PC-9 (cell line): ENCODE data around the gene KIDINS220. TPM values are rescaled to one million over a fixed set of nuclear protein-coding genes. Genes with fewer than 3 reads are reported as not detected.

ENCODE experiments used
- Bru-seq: library from RNA; stranded (reverse); fragments of 400-500 nt; gene quantifications from one replicate; lab custom pipeline; 2021; lab: Mats Ljungman, UMichigan
- BruChase-seq, 2 experiments: library from RNA; stranded (reverse); fragments of 400-500 nt; gene quantifications; one replicate each; lab custom pipeline; 2021; lab: Mats Ljungman, UMichigan
- BruUV-seq: library from RNA; stranded (reverse); fragments of 400-500 nt; replicated peaks from 2 replicates; lab custom pipeline; 2021; lab: Mats Ljungman, UMichigan
- CTCF ChIA-PET: fragments of 300-600 bp; sonication (Branson Sonifier 250); formaldehyde crosslinking; loops from one replicate; lab custom pipeline; 2022; ENCODE audit warnings: antibody characterized with exemption; lab: Charles Lee
- POLR2A ChIA-PET: fragments of 300-600 bp; sonication (Branson Sonifier 250); formaldehyde crosslinking; loops from one replicate; lab custom pipeline; 2022; ENCODE audit warnings: antibody characterized with exemption; ENCODE audit not compliant: unreplicated experiment; lab: Charles Lee
- DNase-seq, 2 experiments: peaks; one replicate each; pipeline versions ENCODE4 v3.0.0 to v3.0.0-alpha.2; 2015 to 2022; ENCODE audit warnings: mixed read lengths in 1 of 2
- H2AFZ ChIP-seq: fragments of 200-600 bp; sonication (generic); 2 replicates; pipeline ENCODE4 v1.8.1; 2017; ENCODE audit warnings: antibody characterized with exemption
- H3F3A ChIP-seq: fragments of 200-600 bp; sonication (generic); 2 replicates; pipeline ENCODE4 v1.8.1; 2017; ENCODE audit warnings: antibody characterized with exemption, mild to moderate bottlenecking, low read depth; ENCODE audit not compliant: insufficient read depth
- H3K27ac ChIP-seq: fragments of 200-600 bp; sonication (generic); 2 replicates; pipeline ENCODE4 v1.6.1; 2016; ENCODE audit warnings: mixed run types
- H3K27me3 ChIP-seq: fragments of 200-600 bp; sonication (generic); 2 replicates; pipeline ENCODE4 v1.6.1; 2016; ENCODE audit warnings: low read depth, mixed run types; ENCODE audit not compliant: insufficient read depth
- H3K36me3 ChIP-seq: fragments of 200-600 bp; sonication (generic); 2 replicates; pipeline ENCODE4 v1.6.1; 2016; ENCODE audit warnings: low read depth, mixed run types
- H3K4me1 ChIP-seq: fragments of 200-600 bp; sonication (generic); replicated peaks from 2 replicates; pipeline ENCODE4 v1.6.1; 2016; ENCODE audit warnings: mixed run types; ENCODE audit not compliant: insufficient read depth
- H3K4me2 ChIP-seq: fragments of 200-600 bp; sonication (generic); 2 replicates; pipeline ENCODE4 v1.6.1; 2017; ENCODE audit warnings: mixed run types
- H3K4me3 ChIP-seq: fragments of 200-600 bp; sonication (generic); 2 replicates; pipeline ENCODE4 v1.6.1; 2016; ENCODE audit warnings: mixed run types
- H3K79me2 ChIP-seq: fragments of 200-600 bp; sonication (generic); 2 replicates; pipeline ENCODE4 v1.6.1; 2017; ENCODE audit warnings: low read depth, mixed run types
- H3K9me2 ChIP-seq: fragments of 200-600 bp; sonication (generic); 2 replicates; pipeline ENCODE4 v1.8.1; 2017; ENCODE audit warnings: mild to moderate bottlenecking; ENCODE audit not compliant: insufficient read depth
- H3K9me3 ChIP-seq: fragments of 200-600 bp; sonication (generic); 2 replicates; pipeline ENCODE4 v1.8.1; 2016; ENCODE audit warnings: low read depth; ENCODE audit not compliant: insufficient read depth
- H4K20me1 ChIP-seq: fragments of 200-600 bp; sonication (generic); 2 replicates; pipeline ENCODE4 v1.8.1; 2017; ENCODE audit not compliant: insufficient read depth
- CTCF ChIP-seq: fragments of 200-600 bp; sonication (generic); conservative IDR thresholded peaks from 2 replicates; pipeline ENCODE4 v1.6.1; 2017; ENCODE audit warnings: mixed run types, antibody characterized with exemption, mild to moderate bottlenecking, moderate library complexity
- EZH2 ChIP-seq: fragments of 200-600 bp; sonication (generic); IDR thresholded peaks from 2 replicates; pipeline ENCODE4 v1.8.0; 2017; ENCODE audit warnings: antibody characterized with exemption, low read depth
- intact Hi-C: fragments of 100-400 bp; cut with micrococcal nuclease; formaldehyde crosslinking; loops from one replicate; pipeline ENCODE4 v1.10.0; 2022; ENCODE audit not compliant: unreplicated experiment
- long read RNA-seq: library from polyadenylated mRNA; stranded (forward); transcript quantifications from one replicate; pipeline ENCODE4 v2.0.0, GENCODE V29; 2022
- total RNA-seq: library from RNA; stranded (reverse); gene quantifications from 2 replicates; pipeline ENCODE4 v1.2.3, GENCODE V29; 2021

The KIDINS220 gene
- total RNA-seq (11.0 and 13.9 TPM in 2 replicates), Bru-seq, nascent RNA (percentile 61 among the genes with signal in this experiment), BruChase-seq, experiment 1, labeled RNA remaining after a 2-hour chase (percentile 63 among the genes with signal in this experiment), BruChase-seq, experiment 2, labeled RNA remaining after a 6-hour chase (percentile 66 among the genes with signal in this experiment)
- long read RNA-seq, partial matches to known transcripts: 4 of 11 reads
- long read RNA-seq, other reads (novel, unspliced or antisense): 7 of 11 reads

GRCh38 chr2:8836971-8837794, at the start of gene KIDINS220:
TSS of gene KIDINS220 (minus strand) at chr2:8837613. CDS start at chr2:8827093, 10,520 bp downstream.
- Histone ChIP-seq H3K4me3 (peak within 1 kb of the TSS; percentile 94), H3K9me3 (no peaks in the 10 kb centered on the region), H4K20me1 (no peaks in the 10 kb centered on the region), H3K27me3 (no peaks in the 10 kb centered on the region), H3K9me2 (no peaks in the 10 kb centered on the region), H3K4me1 (peaks cover 13% of the 10 kb centered on the region), H2AFZ (peak within 1 kb of the TSS; percentile 96), H3K79me2 (peaks cover 9% of the 10 kb centered on the region; the same call in 1 of the 2 replicates), H3K36me3 (no peaks in the 10 kb centered on the region), H3K27ac (no peak within 1 kb of the TSS), H3F3A (no peaks in the 10 kb centered on the region; the same call in 1 of the 2 replicates), H3K4me2 (peak within 1 kb of the TSS; percentile 93)
- BruUV-seq: no TSS peak
- POLR2A ChIA-PET: no interaction called here
- DNase-seq: peak; percentile 65 to 77
- CTCF ChIA-PET: no interaction called here
- intact Hi-C loops: no loop called here
- no peak for TF ChIP-seq EZH2
- no peak for TF ChIP-seq CTCF

- H3K27ac ChIP-seq: no peak overlapping the region
- no peak overlapping the region for H3K4me3 ChIP-seq
- no peaks in the 10 kb centered on the region for H3K27me3 ChIP-seq
- peaks cover 10% of the 10 kb centered on the region; the same call in 1 of the 2 replicates for H3F3A ChIP-seq
- H3K9me2 ChIP-seq: no peaks in the 10 kb centered on the region
- BruUV-seq: no TSS peak
- intact Hi-C loops: loop anchor here (10.0 kb wide), 1 partner anchor 318 kb away; the partner anchor contains the start of gene ASAP2
- DNase-seq: no peak
- peaks cover 5% of the 10 kb centered on the region; the same call in 1 of the 2 replicates for H3K36me3 ChIP-seq
- H3K79me2 ChIP-seq: no peaks in the 10 kb centered on the region
- TF ChIP-seq CTCF (no peak), EZH2 (no peak)
- H3K9me3 ChIP-seq: no peaks in the 10 kb centered on the region
- no peaks in the 10 kb centered on the region for H3K4me1 ChIP-seq
- ChIA-PET POLR2A (no interaction called here), CTCF (no interaction called here)
- H4K20me1 ChIP-seq: no peaks in the 10 kb centered on the region
- H3K4me2 ChIP-seq: no peak overlapping the region
- H2AFZ ChIP-seq: no peak overlapping the region
Observed at GRCh38 chr2:8886876-8887275, 49.5 kb upstream of the KIDINS220 start.

- ChIA-PET CTCF (no interaction called here), POLR2A (no interaction called here)
- Histone ChIP-seq H3K9me3 (no peaks in the 10 kb centered on the region), H3K4me2 (no peak overlapping the region), H2AFZ (no peak overlapping the region), H3K27ac (no peak overlapping the region), H3K9me2 (no peaks in the 10 kb centered on the region), H4K20me1 (no peaks in the 10 kb centered on the region), H3K36me3 (peaks cover 12% of the 10 kb centered on the region), H3K4me1 (no peaks in the 10 kb centered on the region), H3K4me3 (no peak overlapping the region), H3K27me3 (no peaks in the 10 kb centered on the region), H3F3A (peaks cover 14% of the 10 kb centered on the region; the same call in 1 of the 2 replicates), H3K79me2 (no peaks in the 10 kb centered on the region)
- BruUV-seq: no TSS peak
- intact Hi-C loops: loop anchor here (10.0 kb wide), 1 partner anchor 319 kb away; the partner anchor contains the start of gene ASAP2
- no peak for DNase-seq
- TF ChIP-seq EZH2 (no peak), CTCF (no peak)
Observed at GRCh38 chr2:8886202-8886518, 48.7 kb upstream of the KIDINS220 start.
